A549 (cell line): ENCODE data around the gene IFITM1.

Source experiments
- CHD2 ChIP-seq: fragments of 150-350 bp; IDR thresholded peaks from 2 replicates; pipeline ENCODE4 v1.6.1; 2014; ENCODE audit warnings: low read length; ENCODE audit not compliant: partially characterized antibody
- CTCF ChIP-seq: fragments of >200 bp; sonication (Bioruptor Twin); formaldehyde crosslinking; IDR thresholded peaks from 3 replicates; pipeline ENCODE4 v1.5.1; 2016
- EP300 ChIP-seq, 2 experiments: fragments of >200 bp; sonication (Bioruptor Twin); formaldehyde crosslinking; IDR thresholded peaks; 2 replicates in 1 of 2; 3 replicates in 1 of 2; pipeline ENCODE4 v1.6.1; 2016 to 2017
- ESRRA ChIP-seq: fragments of 150-350 bp; IDR thresholded peaks from 2 replicates; pipeline ENCODE4 v1.6.1; 2014; ENCODE audit warnings: mild to moderate bottlenecking, low read length, borderline replicate concordance
- FOSL2 ChIP-seq, 2 experiments: fragments of 450-650 bp in 1 of 2; fragments of >200 bp in 1 of 2; sonication (Bioruptor Twin) in 1 of 2; formaldehyde crosslinking; IDR thresholded peaks; 2 replicates each; pipeline versions ENCODE4 v1.5.0 to v1.6.1; 2016 to 2020; ENCODE audit warnings: mild to moderate bottlenecking in 1 of 2, moderate library complexity in 1 of 2
- JUN ChIP-seq, 2 experiments: fragments of >200 bp; sonication (Bioruptor Twin); formaldehyde crosslinking; IDR thresholded peaks; 2 replicates in 1 of 2; 3 replicates in 1 of 2; pipeline ENCODE4 v1.6.1; 2016 to 2017
- NFE2L2 ChIP-seq: fragments of 150-350 bp; conservative IDR thresholded peaks from 2 replicates; pipeline ENCODE4 v1.6.1; 2014; ENCODE audit warnings: low read length
- NR3C1 ChIP-seq: fragments of >200 bp; sonication (Bioruptor Twin); formaldehyde crosslinking; IDR thresholded peaks from 3 replicates; pipeline ENCODE4 v1.6.1; 2017
- POLR2A ChIP-seq: IDR thresholded peaks from 2 replicates; pipeline ENCODE4 v1.6.1; 2012; ENCODE audit warnings: mild to moderate bottlenecking, low read length
- REST ChIP-seq: fragments of 200-600 bp; sonication (generic); IDR thresholded peaks from 2 replicates; pipeline ENCODE4 v1.6.1; 2016; ENCODE audit warnings: antibody characterized with exemption, mild to moderate bottlenecking, moderate library complexity
- RFX5 ChIP-seq: fragments of 450-650 bp; IDR thresholded peaks from 2 replicates; pipeline ENCODE4 v1.7.1; 2014; ENCODE audit warnings: antibody characterized with exemption, mild to moderate bottlenecking, moderate library complexity
- SMC3 ChIP-seq: fragments of >200 bp; sonication (Bioruptor Twin); formaldehyde crosslinking; IDR thresholded peaks from 3 replicates; pipeline ENCODE4 v1.6.1; 2018; ENCODE audit warnings: inconsistent platforms
- SREBF2 ChIP-seq: fragments of 450-650 bp; IDR thresholded peaks from 2 replicates; pipeline ENCODE4 v1.6.1; 2014; ENCODE audit warnings: mild to moderate bottlenecking, moderate library complexity
- ZFP36 ChIP-seq: fragments of 450-650 bp; IDR thresholded peaks from 2 replicates; pipeline ENCODE4 v1.6.1; 2014; ENCODE audit warnings: borderline replicate concordance; ENCODE audit not compliant: partially characterized antibody

- TF ChIP-seq CTCF: no peak
- no peak for TF ChIP-seq JUN (IDR thresholded peaks at IDR 0.05)
- TF ChIP-seq EP300 (IDR thresholded peaks at IDR 0.05): no peak
- no peak for TF ChIP-seq NFE2L2
- TF ChIP-seq ZFP36: no peak
- no peak for TF ChIP-seq REST
- no peak for TF ChIP-seq RFX5
- no peak for TF ChIP-seq POLR2A
- TF ChIP-seq SREBF2: no peak
- TF ChIP-seq CHD2: no peak
- no peak for TF ChIP-seq FOSL2 (IDR thresholded peaks at IDR 0.05)
- TF ChIP-seq FOSL2 (CRISPR knock-in tag; IDR thresholded peaks at IDR 0.05): no peak
- no peak for TF ChIP-seq SMC3
- no peak for TF ChIP-seq NR3C1
- TF ChIP-seq ESRRA: no peak
These were observed 16.7 kb upstream of the IFITM1 start for GRCh38 chr11:297051-297585.
